ENCODE data around the gene CCP110.
A peak's percentile ranks its signal among the peaks of the same experiment; 100 is the strongest.

DNA sequence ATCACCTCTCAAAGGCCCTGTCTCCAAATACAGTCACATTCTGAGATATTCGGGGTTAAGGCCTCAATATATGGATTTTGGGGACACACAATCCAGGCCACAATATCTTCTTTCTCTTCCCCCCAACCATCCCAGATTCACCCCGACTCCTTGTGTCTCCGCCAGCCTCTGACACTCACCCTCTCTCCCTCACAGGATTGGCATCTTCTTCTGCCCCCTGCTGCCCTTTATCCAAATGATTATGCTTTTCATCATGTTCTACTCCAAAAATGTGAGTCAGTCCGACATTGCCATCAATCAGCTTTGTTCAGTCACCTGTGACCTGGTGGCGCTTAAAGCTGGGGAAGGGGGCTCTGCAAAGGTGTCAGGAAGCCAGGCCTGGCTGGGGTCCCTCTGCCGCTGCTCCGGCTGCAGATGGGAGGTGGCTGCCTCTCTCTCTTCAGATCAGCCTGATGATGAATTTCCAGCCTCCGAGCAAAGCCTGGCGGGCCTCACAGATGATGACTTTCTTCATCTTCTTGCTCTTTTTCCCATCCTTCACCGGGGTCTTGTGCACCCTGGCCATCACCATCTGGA is 36.9 kb upstream of the CCP110 start:
- TF ChIP-seq CTCF (IDR thresholded peaks at IDR 0.05; ENCODE audit: low read depth, low read length) (peak; percentile 30; the same call in 1 of the 2 replicates), EZH2phosphoT487 (IDR thresholded peaks at IDR 0.05; ENCODE audit: low read depth) (no peak)
